Peyer's patch (tissue), 4 donors: ENCODE measurements around the gene TNFRSF13B.

ENCODE experiments used
- CTCF ChIP-seq, 6 experiments: fragments of 450-650 bp in 4 of 6; fragments of 200-600 bp in 2 of 6; sonication (generic) in 1 of 6; IDR thresholded peaks; one replicate each; pipeline ENCODE4 v1.5.1; 2017 to 2019; ENCODE audit warnings: antibody characterized with exemption in 6 of 6, mild to moderate bottlenecking in 3 of 6, moderate library complexity in 1 of 6
- POLR2A ChIP-seq, 2 donors: fragments of 450-650 bp; IDR thresholded peaks; one replicate each; pipeline ENCODE4 v1.5.1; 2017; ENCODE audit warnings: antibody characterized with exemption in 2 of 2, mild to moderate bottlenecking in 2 of 2, moderate library complexity in 2 of 2

DNA sequence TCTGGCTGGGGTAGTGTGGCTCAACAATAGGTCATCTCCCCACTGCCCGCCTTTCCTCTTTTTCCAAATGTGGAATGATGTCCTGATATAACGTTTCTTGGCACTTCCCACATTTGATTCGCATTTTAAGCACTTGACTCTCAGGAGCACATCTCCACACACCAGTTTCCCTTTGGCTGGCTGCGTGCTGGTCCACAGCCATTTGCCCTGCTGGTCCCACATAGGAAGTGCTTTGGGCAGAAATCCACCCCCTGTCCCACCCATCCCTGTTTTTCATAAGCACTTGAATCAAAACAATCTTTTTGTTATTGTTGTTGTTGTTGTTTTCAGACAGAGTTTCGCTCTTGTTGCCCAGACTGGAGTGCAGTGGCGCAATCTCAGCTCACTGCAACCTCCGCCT, 24.0 kb upstream of the TNFRSF13B start:
- no peak for TF ChIP-seq CTCF (IDR thresholded peaks at IDR 0.05)
- TF ChIP-seq POLR2A (IDR thresholded peaks at IDR 0.05), result no peak
